Measurements from ENCODE around the gene ZNF536.

GRCh38 chr19:30504272-30504671 is 132.1 kb downstream of the ZNF536 start:
- TF ChIP-seq POLR2AphosphoS5 (IDR thresholded peaks at IDR 0.05; ENCODE audit: low read depth), result no peak
- no peak for TF ChIP-seq CTCF (IDR thresholded peaks at IDR 0.05; ENCODE audit: insufficient read depth, low read length)
- TF ChIP-seq GABPA (IDR thresholded peaks at IDR 0.05; ENCODE audit: low read depth), result no peak

Measured in HL-60 (cell line).